ENCODE measurements around the gene ARHGAP15. TPM values are rescaled to one million over a fixed set of nuclear protein-coding genes. Genes with fewer than 3 reads are reported as not detected.

The ARHGAP15 gene
- total and polyA plus RNA-seq, 2 donors (not counting 1 experiment from before 2014, with no cell fraction given) = 0.07 TPM; not detected in 1

DNA sequence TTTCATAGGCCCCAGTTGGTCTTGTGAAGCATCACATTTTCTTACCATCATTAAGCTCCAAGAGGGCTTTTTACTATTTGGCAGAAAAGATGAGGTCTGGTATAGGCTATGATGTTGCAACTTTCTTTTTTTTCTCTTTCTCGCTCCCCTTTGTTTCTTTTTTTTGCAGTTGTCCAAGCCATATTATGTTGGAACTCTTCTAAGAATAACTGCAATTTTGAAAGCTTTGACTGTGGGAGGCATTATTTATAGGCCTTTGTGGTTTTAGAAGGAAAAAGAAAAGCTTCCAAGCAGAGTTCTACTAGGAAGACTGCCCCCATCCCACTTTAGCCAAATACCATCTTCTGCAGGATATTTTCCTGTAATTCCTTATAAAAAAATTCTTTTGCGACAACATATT is 571.6 kb downstream of the ARHGAP15 start:
- TF ChIP-seq, protein P1, sequence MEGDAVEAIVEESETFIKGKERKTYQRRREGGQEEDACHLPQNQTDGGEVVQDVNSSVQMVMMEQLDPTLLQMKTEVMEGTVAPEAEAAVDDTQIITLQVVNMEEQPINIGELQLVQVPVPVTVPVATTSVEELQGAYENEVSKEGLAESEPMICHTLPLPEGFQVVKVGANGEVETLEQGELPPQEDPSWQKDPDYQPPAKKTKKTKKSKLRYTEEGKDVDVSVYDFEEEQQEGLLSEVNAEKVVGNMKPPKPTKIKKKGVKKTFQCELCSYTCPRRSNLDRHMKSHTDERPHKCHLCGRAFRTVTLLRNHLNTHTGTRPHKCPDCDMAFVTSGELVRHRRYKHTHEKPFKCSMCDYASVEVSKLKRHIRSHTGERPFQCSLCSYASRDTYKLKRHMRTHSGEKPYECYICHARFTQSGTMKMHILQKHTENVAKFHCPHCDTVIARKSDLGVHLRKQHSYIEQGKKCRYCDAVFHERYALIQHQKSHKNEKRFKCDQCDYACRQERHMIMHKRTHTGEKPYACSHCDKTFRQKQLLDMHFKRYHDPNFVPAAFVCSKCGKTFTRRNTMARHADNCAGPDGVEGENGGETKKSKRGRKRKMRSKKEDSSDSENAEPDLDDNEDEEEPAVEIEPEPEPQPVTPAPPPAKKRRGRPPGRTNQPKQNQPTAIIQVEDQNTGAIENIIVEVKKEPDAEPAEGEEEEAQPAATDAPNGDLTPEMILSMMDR (conservative IDR thresholded peaks at IDR 0.05 in 1 of 2, IDR thresholded peaks at IDR 0.05 in 1 of 2; ENCODE audit: low read depth in 1 of 2, low read length in 2 of 2) = no peak
- TF ChIP-seq EZH2 (IDR thresholded peaks at IDR 0.05; ENCODE audit: low read length, missing control alignments) = no peak
- Histone ChIP-seq H3K4me2 (ENCODE audit: extremely low read depth, insufficient read depth, low read length) (no peak overlapping the region), H3K4me1 (ENCODE audit: control insufficient read depth, extremely low read depth, insufficient read depth, low read length) (no peaks in the 10 kb centered on the region), H3K36me3 (ENCODE audit: control insufficient read depth, insufficient read depth, low read length) (no peaks in the 10 kb centered on the region), H2AFZ (ENCODE audit: low read length) (no peak overlapping the region), H4K20me1 (ENCODE audit: control insufficient read depth, extremely low read depth, insufficient read depth, low read length) (no peaks in the 10 kb centered on the region), H3K9me3 (ENCODE audit: control insufficient read depth, insufficient read depth, low read depth, low read length) (no peaks in the 10 kb centered on the region), H3K4me3 (replicated peaks in 1 of 4; ENCODE audit: control extremely low read depth in 1 of 4, insufficient read depth in 1 of 4, low read depth in 3 of 4, low read length in 4 of 4) (no peak overlapping the region), H3K27ac (ENCODE audit: insufficient read depth, low read length) (no peak overlapping the region), H3K9ac (ENCODE audit: insufficient read depth, low read length) (no peak overlapping the region), H3K79me2 (ENCODE audit: control insufficient read depth, insufficient read depth, low read length) (no peaks in the 10 kb centered on the region), H3K27me3 (ENCODE audit: control insufficient read depth, insufficient read depth, low read length) (no peaks in the 10 kb centered on the region)
- DNase-seq (ENCODE audit: low read depth in 2 of 2) = peak; percentile 31 to 61

DNA sequence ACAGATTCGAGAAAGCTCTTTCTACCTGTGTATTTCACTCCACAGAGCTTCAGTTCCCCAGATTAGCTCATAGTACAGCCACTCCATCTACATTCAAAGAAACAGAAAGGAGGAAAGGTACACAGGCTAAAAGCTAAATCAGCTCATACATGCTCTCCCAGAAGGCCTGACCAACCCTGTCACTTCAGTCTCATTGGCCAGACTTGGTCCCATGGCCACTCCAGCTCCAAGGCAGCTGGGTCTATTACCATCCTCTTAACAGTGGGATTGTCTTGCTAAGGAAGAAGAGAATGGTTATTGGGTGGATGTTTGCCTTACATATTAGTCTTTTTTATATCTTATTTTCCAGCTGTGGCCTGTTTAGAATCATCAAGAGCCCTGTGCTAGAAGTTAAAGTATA is 572.6 kb downstream of the ARHGAP15 start:
- no peaks in the 10 kb centered on the region for H3K79me2 ChIP-seq (ENCODE audit: control insufficient read depth, insufficient read depth, low read length)
- no peaks in the 10 kb centered on the region for H3K27me3 ChIP-seq (ENCODE audit: control insufficient read depth, insufficient read depth, low read length)
- H3K4me2 ChIP-seq (ENCODE audit: extremely low read depth, insufficient read depth, low read length) = no peak overlapping the region
- H2AFZ ChIP-seq (ENCODE audit: low read length) = no peak overlapping the region
- H3K4me3 ChIP-seq (replicated peaks in 1 of 4; ENCODE audit: control extremely low read depth in 1 of 4, insufficient read depth in 1 of 4, low read depth in 3 of 4, low read length in 4 of 4) = no peak overlapping the region
- no peaks in the 10 kb centered on the region for H3K9me3 ChIP-seq (ENCODE audit: control insufficient read depth, insufficient read depth, low read depth, low read length)
- H3K27ac ChIP-seq (ENCODE audit: insufficient read depth, low read length) = no peak overlapping the region
- no peak overlapping the region for H3K9ac ChIP-seq (ENCODE audit: insufficient read depth, low read length)
- TF ChIP-seq EZH2 (IDR thresholded peaks at IDR 0.05; ENCODE audit: low read length, missing control alignments) = no peak
- TF ChIP-seq, protein P1 (conservative IDR thresholded peaks at IDR 0.05 in 1 of 2, IDR thresholded peaks at IDR 0.05 in 1 of 2; ENCODE audit: low read depth in 1 of 2, low read length in 2 of 2) = no peak
- no peak for DNase-seq (ENCODE audit: low read depth in 2 of 2)
- no peaks in the 10 kb centered on the region for H4K20me1 ChIP-seq (ENCODE audit: control insufficient read depth, extremely low read depth, insufficient read depth, low read length)
- no peaks in the 10 kb centered on the region for H3K4me1 ChIP-seq (ENCODE audit: control insufficient read depth, extremely low read depth, insufficient read depth, low read length)
- H3K36me3 ChIP-seq (ENCODE audit: control insufficient read depth, insufficient read depth, low read length) = no peaks in the 10 kb centered on the region

DNA sequence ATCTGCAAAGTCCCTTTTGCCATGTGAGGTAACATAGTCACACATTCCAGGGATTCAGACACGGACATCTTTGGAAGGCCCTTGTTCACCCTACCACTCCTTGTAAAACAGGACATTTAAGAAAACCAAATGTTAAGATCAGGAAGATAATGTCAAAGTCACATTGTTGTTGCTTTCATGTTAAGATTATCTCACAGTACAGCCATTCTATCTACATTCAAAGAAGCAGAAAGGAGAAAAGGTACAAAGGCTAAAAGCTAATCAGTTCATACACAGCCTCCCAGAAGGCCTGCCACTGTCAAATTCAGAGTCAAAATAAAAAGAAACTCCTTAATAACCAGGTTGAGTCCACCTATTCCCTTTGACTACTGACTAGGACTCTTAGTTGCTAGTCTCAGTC is 573.7 kb downstream of the ARHGAP15 start:
- H3K4me2 ChIP-seq (ENCODE audit: extremely low read depth, insufficient read depth, low read length) = no peak overlapping the region
- no peaks in the 10 kb centered on the region for H3K4me1 ChIP-seq (ENCODE audit: control insufficient read depth, extremely low read depth, insufficient read depth, low read length)
- no peak for TF ChIP-seq EZH2 (IDR thresholded peaks at IDR 0.05; ENCODE audit: low read length, missing control alignments)
- H3K27me3 ChIP-seq (ENCODE audit: control insufficient read depth, insufficient read depth, low read length) = no peaks in the 10 kb centered on the region
- no peak overlapping the region for H3K27ac ChIP-seq (ENCODE audit: insufficient read depth, low read length)
- DNase-seq (ENCODE audit: low read depth in 2 of 2) = no peak
- H3K36me3 ChIP-seq (ENCODE audit: control insufficient read depth, insufficient read depth, low read length) = no peaks in the 10 kb centered on the region
- H3K79me2 ChIP-seq (ENCODE audit: control insufficient read depth, insufficient read depth, low read length) = no peaks in the 10 kb centered on the region
- H4K20me1 ChIP-seq (ENCODE audit: control insufficient read depth, extremely low read depth, insufficient read depth, low read length) = no peaks in the 10 kb centered on the region
- no peak overlapping the region for H3K4me3 ChIP-seq (replicated peaks in 1 of 4; ENCODE audit: control extremely low read depth in 1 of 4, insufficient read depth in 1 of 4, low read depth in 3 of 4, low read length in 4 of 4)
- no peak overlapping the region for H3K9ac ChIP-seq (ENCODE audit: insufficient read depth, low read length)
- H3K9me3 ChIP-seq (ENCODE audit: control insufficient read depth, insufficient read depth, low read depth, low read length) = no peaks in the 10 kb centered on the region
- H2AFZ ChIP-seq (ENCODE audit: low read length) = no peak overlapping the region

Measured in fibroblast of lung (primary cell).